Endometrial microvascular endothelial cells (primary cell): ENCODE data around the gene ATRNL1. TPM values are rescaled to one million over a fixed set of nuclear protein-coding genes. Genes with fewer than 3 reads are reported as not detected.

Source experiments
- in situ Hi-C: cut with HindIII; loops from 2 replicates; pipeline ENCODE4 v1.10.0; 2017; ENCODE audit warnings: low sequenced_read_pairs, low pct_unique_long_range_greater_than_20kb; ENCODE audit errors: inconsistent ontology term
- total RNA-seq: library from RNA; depleted of rRNA; stranded (reverse); fragments of >200 nt; gene quantifications from one replicate; pipeline ENCODE4 v1.2.3, GENCODE V29; 2015; ENCODE audit errors: inconsistent ontology term

The ATRNL1 gene
- total RNA-seq, 1 donor from 2014 or later: not detected

GRCh38 chr10:115851695-115852094 is 758.5 kb downstream of the ATRNL1 start:
- in situ Hi-C loops: no loop called here

GRCh38 chr10:115854740-115855435 is 761.7 kb downstream of the ATRNL1 start:
- in situ Hi-C loops: no loop called here

- in situ Hi-C loops: no loop called here
Measured at GRCh38 chr10:115856580-115856979, 763.4 kb downstream of the ATRNL1 start.

- in situ Hi-C loops: no loop called here
Measured at GRCh38 chr10:115857856-115858255, 764.7 kb downstream of the ATRNL1 start.

- in situ Hi-C loops: no loop called here
Measured at GRCh38 chr10:115860182-115861107, 767.3 kb downstream of the ATRNL1 start.

- in situ Hi-C loops: no loop called here
Measured at GRCh38 chr10:115861455-115861854, 768.3 kb downstream of the ATRNL1 start.

- in situ Hi-C loops: no loop called here
Measured at GRCh38 chr10:115861864-115862263, 768.7 kb downstream of the ATRNL1 start.

GRCh38 chr10:115866174-115866573 is 773.0 kb downstream of the ATRNL1 start:
- in situ Hi-C loops: no loop called here

- in situ Hi-C loops: no loop called here
Measured at GRCh38 chr10:115866691-115867090, 773.5 kb downstream of the ATRNL1 start.

- in situ Hi-C loops: no loop called here
Measured at GRCh38 chr10:115867305-115867704, 774.1 kb downstream of the ATRNL1 start.

- in situ Hi-C loops: no loop called here
Measured at GRCh38 chr10:115871855-115872254, 778.7 kb downstream of the ATRNL1 start.

- in situ Hi-C loops: no loop called here
Measured at GRCh38 chr10:115875172-115875571, 782.0 kb downstream of the ATRNL1 start.

- in situ Hi-C loops: no loop called here
Measured at GRCh38 chr10:115879372-115880089, 786.4 kb downstream of the ATRNL1 start.

GRCh38 chr10:115882021-115882420 is 788.9 kb downstream of the ATRNL1 start:
- in situ Hi-C loops: no loop called here

- in situ Hi-C loops: no loop called here
Measured at GRCh38 chr10:115883372-115883771, 790.2 kb downstream of the ATRNL1 start.

GRCh38 chr10:115884331-115884730 is 791.2 kb downstream of the ATRNL1 start:
- in situ Hi-C loops: no loop called here

- in situ Hi-C loops: no loop called here
Measured at GRCh38 chr10:115895166-115895565, 802.0 kb downstream of the ATRNL1 start.

- in situ Hi-C loops: no loop called here
Measured at GRCh38 chr10:115898242-115898641, 805.1 kb downstream of the ATRNL1 start.

- in situ Hi-C loops: no loop called here
Measured at GRCh38 chr10:115902596-115902995, 809.4 kb downstream of the ATRNL1 start.
